Activated CD4-positive, alpha-beta T cell treated with anti-CD3 and anti-CD28 coated beads, Interleukin-2, amount 10 ng/mL, durations not matched to agents 24 days and 14 days (primary cell): Measurements from ENCODE around the gene SH3BP4. TPM values are rescaled to one million over a fixed set of nuclear protein-coding genes. Genes with fewer than 3 reads are reported as not detected.
"Not testable (repeated sequence)": the region's sequence is repeated elsewhere in the genome, so short reads cannot be mapped to it uniquely, and the experiment has no call there.

Experiments
- DNase-seq: peaks from one replicate; pipeline ENCODE4 v3.0.0; 2022
- H3K27ac Mint-ChIP-seq: one replicate; pipeline ENCODE4 v1.8.0; 2022; ENCODE audit warnings: mild to moderate bottlenecking, mixed read lengths
- H3K27me3 Mint-ChIP-seq: one replicate; pipeline ENCODE4 v1.8.0; 2022; ENCODE audit warnings: mixed read lengths
- H3K36me3 Mint-ChIP-seq: one replicate; pipeline ENCODE4 v1.8.0; 2022; ENCODE audit warnings: low read depth, mild to moderate bottlenecking, mixed read lengths
- H3K4me1 Mint-ChIP-seq: one replicate; pipeline ENCODE4 v1.8.0; 2021; ENCODE audit warnings: mixed read lengths
- H3K4me3 Mint-ChIP-seq: one replicate; pipeline ENCODE4 v1.8.0; 2022; ENCODE audit warnings: mild to moderate bottlenecking, moderate library complexity, mixed read lengths
- H3K9me3 Mint-ChIP-seq: one replicate; pipeline ENCODE4 v1.8.0; 2021; ENCODE audit warnings: mixed read lengths
- intact Hi-C: fragments of 100-400 bp; cut with micrococcal nuclease; formaldehyde crosslinking; loops from one replicate; pipeline ENCODE4 v1.15.1; 2023
- total RNA-seq: library from RNA; stranded (reverse); gene quantifications from 2 replicates; pipeline ENCODE4 v1.2.3, GENCODE V29; 2022

SH3BP4 gene
- total RNA-seq, 1 donor from 2014 or later: 0.07 TPM

DNA sequence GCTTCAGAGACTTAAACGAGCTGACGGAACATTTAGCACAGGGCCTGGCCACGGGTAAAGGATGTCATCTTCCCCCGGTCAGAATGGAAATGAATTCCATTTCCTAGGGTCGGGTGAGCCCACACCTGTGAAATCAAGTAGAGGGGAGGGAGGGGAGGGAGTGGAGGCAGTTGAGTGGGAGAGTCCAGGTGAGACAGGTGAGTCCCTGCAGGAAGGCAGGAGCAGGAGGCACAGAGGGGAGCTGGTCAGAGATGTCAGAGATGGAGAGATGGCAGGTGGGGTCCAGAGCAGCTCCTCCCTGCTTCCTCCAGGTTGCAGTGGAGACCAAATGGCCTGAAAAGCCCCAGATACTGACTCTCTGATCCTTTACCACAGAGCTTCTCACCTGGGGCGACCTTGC is 55.2 kb downstream of the SH3BP4 start:
- Mint-ChIP-seq H3K27ac (no peak overlapping the region), H3K9me3 (no peaks in the 10 kb centered on the region), H3K4me3 (no peak overlapping the region), H3K4me1 (no peaks in the 10 kb centered on the region), H3K27me3 (no peaks in the 10 kb centered on the region), H3K36me3 (no peaks in the 10 kb centered on the region)
- DNase-seq: no peak
- intact Hi-C loops: no loop called here

DNA sequence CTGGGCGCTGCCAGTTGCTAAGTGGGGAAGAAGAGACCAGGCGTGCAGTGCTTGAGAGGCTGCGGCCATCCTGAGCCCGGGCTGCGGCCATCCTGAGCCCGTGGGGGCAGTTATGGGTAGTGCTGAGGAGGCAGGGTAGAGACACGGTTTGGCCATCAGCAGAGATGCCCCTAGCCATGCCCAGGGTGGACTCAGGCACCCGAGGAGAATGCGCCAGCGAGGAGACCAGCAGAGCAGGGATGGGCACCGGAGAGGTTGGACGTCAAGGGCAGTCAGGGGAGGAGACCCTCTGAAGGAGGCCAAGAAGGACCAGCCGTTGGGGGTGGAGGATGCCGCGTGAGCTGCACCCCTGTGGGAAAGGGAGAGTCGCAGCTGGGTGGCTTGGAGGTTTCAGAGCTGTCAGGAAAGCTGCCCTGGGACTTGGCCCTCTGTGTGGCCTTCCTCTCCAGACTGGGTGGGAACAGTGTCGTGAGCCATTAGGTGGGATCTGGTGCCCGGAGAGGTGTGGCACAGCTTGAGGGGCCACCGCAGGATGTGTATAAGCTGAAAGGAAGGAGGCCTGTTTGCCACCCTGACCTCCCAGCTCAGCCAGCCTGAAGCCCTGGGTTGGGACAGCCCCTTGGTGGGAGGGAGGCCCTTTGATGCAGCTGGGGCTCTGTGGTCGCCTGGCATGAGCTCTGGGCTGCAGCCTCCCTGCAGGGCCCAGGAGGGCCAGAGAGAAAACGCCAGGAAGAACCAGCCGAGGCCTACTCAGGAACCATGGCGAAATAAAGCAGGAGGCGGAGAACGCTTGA is 56.0 kb downstream of the SH3BP4 start:
- no peak overlapping the region for H3K27ac Mint-ChIP-seq
- no peaks in the 10 kb centered on the region for H3K36me3 Mint-ChIP-seq
- no peak overlapping the region for H3K4me3 Mint-ChIP-seq
- no peaks in the 10 kb centered on the region for H3K4me1 Mint-ChIP-seq
- no peaks in the 10 kb centered on the region for H3K27me3 Mint-ChIP-seq
- no peak for DNase-seq
- no peaks in the 10 kb centered on the region for H3K9me3 Mint-ChIP-seq
- intact Hi-C loops: no loop called here

- Mint-ChIP-seq H3K4me1 (no peaks in the 10 kb centered on the region), H3K27ac (no peak overlapping the region), H3K27me3 (no peaks in the 10 kb centered on the region), H3K9me3 (no peaks in the 10 kb centered on the region), H3K36me3 (no peaks in the 10 kb centered on the region), H3K4me3 (no peak overlapping the region)
- intact Hi-C loops: no loop called here
- DNase-seq: no peak
Observed at GRCh38 chr2:235008584-235009044, 56.8 kb downstream of the SH3BP4 start.

GRCh38 chr2:235009081-235009480 is 57.3 kb downstream of the SH3BP4 start:
- no peak for DNase-seq
- Mint-ChIP-seq H3K4me1 (no peaks in the 10 kb centered on the region), H3K27me3 (no peaks in the 10 kb centered on the region), H3K27ac (no peak overlapping the region), H3K36me3 (no peaks in the 10 kb centered on the region), H3K9me3 (no peaks in the 10 kb centered on the region), H3K4me3 (no peak overlapping the region)
- intact Hi-C loops: no loop called here

DNA sequence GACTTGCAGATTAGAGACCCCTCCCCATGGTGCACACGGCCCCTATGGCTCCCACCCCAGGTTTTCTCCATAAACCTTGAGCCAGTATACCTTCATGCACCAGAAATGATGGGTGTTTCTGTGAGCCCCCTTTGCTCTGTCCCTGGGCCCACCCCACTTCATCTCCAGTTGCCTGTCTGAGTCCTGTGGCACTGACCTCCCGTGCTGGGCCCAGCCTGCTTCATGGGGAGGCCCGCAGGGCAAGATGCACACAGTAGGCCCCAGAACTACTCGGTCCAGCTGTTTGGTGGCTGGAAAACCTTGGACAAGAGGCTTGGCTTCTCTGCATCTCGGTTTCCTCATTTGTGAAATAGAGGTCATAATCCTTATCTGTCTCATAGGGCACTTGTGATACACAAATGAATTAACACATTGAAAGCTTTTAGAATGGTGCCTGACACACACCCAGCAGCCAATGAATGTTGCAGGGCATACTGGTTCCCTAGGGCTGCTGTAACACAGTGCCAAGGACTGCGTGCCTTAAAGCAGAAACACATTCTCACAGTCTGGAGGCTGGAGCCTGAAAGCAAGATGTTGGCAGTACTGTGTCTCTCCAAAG is 58.4 kb downstream of the SH3BP4 start:
- Mint-ChIP-seq H3K27ac (no peak overlapping the region), H3K4me1 (no peaks in the 10 kb centered on the region), H3K36me3 (no peaks in the 10 kb centered on the region), H3K27me3 (no peaks in the 10 kb centered on the region), H3K9me3 (no peaks in the 10 kb centered on the region), H3K4me3 (no peak overlapping the region)
- DNase-seq: no peak
- intact Hi-C loops: no loop called here

GRCh38 chr2:235011607-235011928 is 59.8 kb downstream of the SH3BP4 start:
- no peaks in the 10 kb centered on the region for H3K9me3 Mint-ChIP-seq
- intact Hi-C loops: no loop called here
- no peaks in the 10 kb centered on the region for H3K36me3 Mint-ChIP-seq
- H3K4me1 Mint-ChIP-seq: no peaks in the 10 kb centered on the region
- DNase-seq: no peak
- H3K27ac Mint-ChIP-seq: no peak overlapping the region
- H3K27me3 Mint-ChIP-seq: no peaks in the 10 kb centered on the region
- H3K4me3 Mint-ChIP-seq: no peak overlapping the region

GRCh38 chr2:235011929-235012631 is 60.3 kb downstream of the SH3BP4 start:
- H3K4me3 Mint-ChIP-seq: no peak overlapping the region
- H3K4me1 Mint-ChIP-seq: no peaks in the 10 kb centered on the region
- no peaks in the 10 kb centered on the region for H3K9me3 Mint-ChIP-seq
- intact Hi-C loops: no loop called here
- H3K27me3 Mint-ChIP-seq: no peaks in the 10 kb centered on the region
- H3K36me3 Mint-ChIP-seq: no peaks in the 10 kb centered on the region
- no peak overlapping the region for H3K27ac Mint-ChIP-seq
- no peak for DNase-seq

- no peaks in the 10 kb centered on the region for H3K27me3 Mint-ChIP-seq
Observed at GRCh38 chr2:235017441-235017840, 65.6 kb downstream of the SH3BP4 start.

DNA sequence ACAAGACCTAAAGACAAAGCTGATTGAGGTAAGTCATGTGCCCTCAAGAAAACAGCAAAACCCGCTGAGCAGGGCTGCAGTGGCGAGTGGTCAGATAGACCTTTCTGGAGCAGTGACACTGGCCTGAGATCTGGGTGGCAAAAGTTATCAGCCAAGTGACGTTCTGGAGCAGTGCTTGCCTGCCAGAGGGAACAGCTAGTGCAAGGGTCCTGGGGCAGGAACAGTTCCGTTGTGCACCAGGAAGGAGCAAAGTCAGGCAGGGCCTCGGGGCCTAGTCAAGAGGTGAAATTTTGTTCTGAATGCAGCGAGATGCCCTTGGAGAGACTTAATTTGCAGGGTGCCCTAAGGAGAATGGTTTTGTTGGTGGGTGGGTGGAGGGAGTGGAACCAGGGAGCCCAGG is 67.0 kb downstream of the SH3BP4 start:
- Mint-ChIP-seq H3K4me3 (no peak overlapping the region), H3K9me3 (no peaks in the 10 kb centered on the region), H3K4me1 (no peaks in the 10 kb centered on the region), H3K27me3 (no peaks in the 10 kb centered on the region), H3K36me3 (no peaks in the 10 kb centered on the region), H3K27ac (no peak overlapping the region)
- DNase-seq: no peak
- intact Hi-C loops: no loop called here

More at GRCh38 chr2:235017441-235017840, 65.6 kb downstream of the SH3BP4 start:
- no peak overlapping the region for H3K27ac Mint-ChIP-seq
- no peak overlapping the region for H3K4me3 Mint-ChIP-seq
- intact Hi-C loops: no loop called here
- no peaks in the 10 kb centered on the region for H3K4me1 Mint-ChIP-seq
- H3K36me3 Mint-ChIP-seq: no peaks in the 10 kb centered on the region
- no peaks in the 10 kb centered on the region for H3K9me3 Mint-ChIP-seq
- no peak for DNase-seq

DNA sequence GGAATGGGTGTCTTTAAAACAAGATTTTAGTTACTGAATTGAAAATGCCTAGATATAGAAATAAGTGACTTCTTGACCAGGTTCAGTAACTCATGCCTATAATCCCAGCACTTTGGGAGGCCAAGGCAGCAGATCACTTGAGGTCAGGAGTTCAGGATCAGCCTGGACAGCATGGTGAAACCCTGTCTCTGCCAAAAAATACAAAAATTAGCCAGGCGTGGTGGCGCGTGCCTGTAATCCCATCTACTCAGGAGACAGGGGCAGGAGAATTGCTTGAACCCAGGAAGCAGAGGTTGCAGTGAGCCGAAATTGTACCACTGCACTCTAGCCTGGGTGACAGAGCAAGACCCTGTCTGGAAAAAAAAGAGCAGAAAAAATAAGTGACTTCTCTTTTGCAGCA is 68.3 kb downstream of the SH3BP4 start:
- H3K4me3 Mint-ChIP-seq, H3K27me3 Mint-ChIP-seq, DNase-seq, H3K4me1 Mint-ChIP-seq, H3K9me3 Mint-ChIP-seq, H3K36me3 Mint-ChIP-seq, intact Hi-C loops, H3K27ac Mint-ChIP-seq: not testable (repeated sequence)

GRCh38 chr2:235021752-235022151 is 69.9 kb downstream of the SH3BP4 start:
- intact Hi-C loops: no loop called here
- no peaks in the 10 kb centered on the region for H3K9me3 Mint-ChIP-seq
- DNase-seq: no peak
- H3K4me1 Mint-ChIP-seq: no peaks in the 10 kb centered on the region
- no peaks in the 10 kb centered on the region for H3K27me3 Mint-ChIP-seq
- H3K27ac Mint-ChIP-seq: no peak overlapping the region
- H3K4me3 Mint-ChIP-seq: no peak overlapping the region
- H3K36me3 Mint-ChIP-seq: no peaks in the 10 kb centered on the region

- intact Hi-C loops: no loop called here
- no peaks in the 10 kb centered on the region for H3K4me1 Mint-ChIP-seq
- H3K36me3 Mint-ChIP-seq: no peaks in the 10 kb centered on the region
- H3K4me3 Mint-ChIP-seq: no peak overlapping the region
- no peak for DNase-seq
- H3K27ac Mint-ChIP-seq: no peak overlapping the region
- H3K27me3 Mint-ChIP-seq: no peaks in the 10 kb centered on the region
- H3K9me3 Mint-ChIP-seq: no peaks in the 10 kb centered on the region
Observed at GRCh38 chr2:235024191-235024860, 72.5 kb downstream of the SH3BP4 start.

- intact Hi-C loops: no loop called here
- Mint-ChIP-seq H3K4me1 (no peaks in the 10 kb centered on the region), H3K27me3 (no peaks in the 10 kb centered on the region), H3K36me3 (no peaks in the 10 kb centered on the region), H3K4me3 (no peak overlapping the region), H3K9me3 (no peaks in the 10 kb centered on the region), H3K27ac (no peak overlapping the region)
- no peak for DNase-seq
Observed at GRCh38 chr2:235024931-235025773, 73.3 kb downstream of the SH3BP4 start.
